K562 (cell line): ENCODE results near the gene TPM4. TPM values are rescaled to one million over a fixed set of nuclear protein-coding genes. Genes with fewer than 3 reads are reported as not detected.

Experiments used
- ATF3 ChIP-seq, 2 experiments: fragments of 450-650 bp in 1 of 2; sonication (generic) in 1 of 2; formaldehyde crosslinking in 1 of 2; IDR thresholded peaks in 1 of 2; conservative IDR thresholded peaks in 1 of 2; 2 replicates each; pipeline versions ENCODE4 v1.6.1 to v1.8.1; 2016 to 2023; ENCODE audit warnings: mild to moderate bottlenecking in 2 of 2, moderate library complexity in 2 of 2, inconsistent platforms in 1 of 2, missing genetic modification reagents in 1 of 2
- BCL6 ChIP-seq: fragments of 250-450 bp; sonication (Bioruptor Pico); IDR thresholded peaks from 2 replicates; pipeline ENCODE4 v1.4.0; 2020
- C11orf30 ChIP-seq: fragments of 450-650 bp; IDR thresholded peaks from 2 replicates; pipeline ENCODE4 v1.6.1; 2016; ENCODE audit warnings: low read depth, mild to moderate bottlenecking
- DIDO1 ChIP-seq: fragments of 450-650 bp; IDR thresholded peaks from 2 replicates; pipeline ENCODE4 v1.6.1; 2016; ENCODE audit warnings: low read depth, missing biosample characterization, missing genetic modification characterization
- HLTF ChIP-seq: fragments of 450-650 bp; IDR thresholded peaks from 2 replicates; pipeline ENCODE4 v1.6.1; 2016
- KDM1A ChIP-seq, 2 experiments: fragments of 450-650 bp; IDR thresholded peaks; 2 replicates each; pipeline ENCODE4 v1.6.1; 2016; ENCODE audit warnings: mild to moderate bottlenecking in 2 of 2
- MAFF ChIP-seq: IDR thresholded peaks from 2 replicates; pipeline ENCODE4 v1.6.1; 2012; ENCODE audit warnings: low read length, improper control_type of control experiment
- POLR2AphosphoS2 ChIP-seq: IDR thresholded peaks from 2 replicates; pipeline ENCODE4 v1.6.1; 2012; ENCODE audit warnings: low read length, improper control_type of control experiment
- STAT5B ChIP-seq: fragments of 250-450 bp; sonication (Bioruptor Pico); IDR thresholded peaks from 2 replicates; pipeline ENCODE4 v1.8.0; 2021; ENCODE audit warnings: mild to moderate bottlenecking, inconsistent platforms
- TEAD2 ChIP-seq: fragments of 450-650 bp; IDR thresholded peaks from 2 replicates; pipeline ENCODE4 v1.6.1; 2016; ENCODE audit warnings: missing genetic modification characterization, control low read depth, missing compliant biosample characterization
- XRCC3 ChIP-seq: fragments of 450-650 bp; IDR thresholded peaks from 2 replicates; pipeline ENCODE4 v1.6.1; 2017; ENCODE audit warnings: mild to moderate bottlenecking, moderate library complexity
- ZBTB11 ChIP-seq, 3 experiments: fragments of 200-800 bp in 1 of 3; fragments of 250-450 bp in 1 of 3; fragments of 450-650 bp in 1 of 3; sonication (Bioruptor Pico) in 1 of 3; sonication (Bioruptor generic) in 1 of 3; formaldehyde crosslinking in 1 of 3; IDR thresholded peaks; 2 replicates each; pipeline versions ENCODE4 v1.6.1 to v1.8.0; 2016 to 2022; ENCODE audit warnings: mild to moderate bottlenecking in 2 of 3, missing genetic modification characterization in 2 of 3, missing compliant biosample characterization in 1 of 3, moderate library complexity in 1 of 3
- ZC3H4 ChIP-seq: sonication (generic); formaldehyde crosslinking; IDR thresholded peaks from 2 replicates; pipeline ENCODE4 v1.9.0; 2021; ENCODE audit warnings: missing genetic modification reagents, borderline replicate concordance
- ZNF740 ChIP-seq, 3 experiments: fragments of 200-800 bp in 1 of 3; sonication (Bioruptor generic) in 1 of 3; sonication (generic) in 1 of 3; formaldehyde crosslinking in 1 of 3; IDR thresholded peaks; 2 replicates each; pipeline versions ENCODE4 v1.6.1 to v1.8.0; 2016 to 2022; ENCODE audit warnings: mild to moderate bottlenecking in 2 of 3, missing compliant biosample characterization in 2 of 3, missing genetic modification characterization in 2 of 3, missing genetic modification reagents in 1 of 3
- polyA plus RNA-seq, 8 experiments: library from polyadenylated mRNA; depleted of rRNA in 4 of 8; stranded (reverse) in 5 of 8; unstranded in 3 of 8; fragments of >200 nt; fragmentation: Nextera tagmentation in 2 of 8; fragmentation: Illumina TruSeq in 1 of 8; extraction: Ambion mirVana in 2 of 8; extraction: Trizol in 1 of 8; gene quantifications; 2 replicates each; pipeline versions ENCODE4 v1.2.1 to v1.2.3, GENCODE V29; 2011 to 2014; ENCODE audit warnings: inconsistent platforms in 1 of 8, missing spikeins in 1 of 8
- total RNA-seq, 7 experiments: library from RNA; depleted of rRNA in 6 of 7; stranded (reverse); fragments of >200 nt in 6 of 7; fragmentation: Illumina TruSeq in 2 of 7; extraction: Trizol in 2 of 7; gene quantifications; 2 replicates each; pipeline versions ENCODE4 v1.2.1 to v1.2.3, GENCODE V29; 2011 to 2021; ENCODE audit warnings: low replicate concordance in 1 of 7
- TF ChIP-seq, protein P1 (sequence below): IDR thresholded peaks from 2 replicates; pipeline ENCODE4 v1.6.1; 2012; ENCODE audit warnings: low read depth, low read length, improper control_type of control experiment, borderline replicate concordance

Gene TPM4
- total and polyA plus RNA-seq, 9 of the 15 experiments (the other 6 are each of a cell fraction or from before 2014, with no cell fraction given), result 28.1 to 111 (median 77.4) TPM

- TF ChIP-seq ATF3 (IDR thresholded peaks at IDR 0.05) (peak; percentile 90), ATF3 (CRISPR knock-in tag; conservative IDR thresholded peaks at IDR 0.05) (no peak), STAT5B (CRISPR knock-in tag) (no peak), DIDO1 (tag) (no peak), MAFF (no peak), BCL6 (CRISPR knock-in tag) (no peak), HLTF (no peak), TEAD2 (tag) (no peak), C11orf30 (no peak), ZNF740 (CRISPR knock-in tag; IDR thresholded peaks at IDR 0.05) (peak; percentile 61), ZNF740 (tag; IDR thresholded peaks at IDR 0.05) (no peak; a peak in 1 of 4 replicates), XRCC3 (no peak), POLR2AphosphoS2 (no peak), ZBTB11 (CRISPR knock-in tag; IDR thresholded peaks at IDR 0.05) (peak in 1 of 3 experiments; percentile 65; a peak in 2 of 6 replicates), ZC3H4 (CRISPR knock-in tag) (no peak), KDM1A (IDR thresholded peaks at IDR 0.05) (no peak)
- TF ChIP-seq, protein P1, sequence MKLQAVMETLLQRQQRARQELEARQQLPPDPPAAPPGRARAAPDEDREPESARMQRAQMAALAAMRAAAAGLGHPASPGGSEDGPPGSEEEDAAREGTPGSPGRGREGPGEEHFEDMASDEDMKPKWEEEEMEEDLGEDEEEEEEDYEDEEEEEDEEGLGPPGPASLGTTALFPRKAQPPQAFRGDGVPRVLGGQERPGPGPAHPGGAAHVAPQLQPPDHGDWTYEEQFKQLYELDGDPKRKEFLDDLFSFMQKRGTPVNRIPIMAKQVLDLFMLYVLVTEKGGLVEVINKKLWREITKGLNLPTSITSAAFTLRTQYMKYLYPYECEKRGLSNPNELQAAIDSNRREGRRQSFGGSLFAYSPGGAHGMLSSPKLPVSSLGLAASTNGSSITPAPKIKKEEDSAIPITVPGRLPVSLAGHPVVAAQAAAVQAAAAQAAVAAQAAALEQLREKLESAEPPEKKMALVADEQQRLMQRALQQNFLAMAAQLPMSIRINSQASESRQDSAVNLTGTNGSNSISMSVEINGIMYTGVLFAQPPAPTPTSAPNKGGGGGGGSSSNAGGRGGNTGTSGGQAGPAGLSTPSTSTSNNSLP, result no peak
These were observed at the start of gene TPM4 (continued) for GRCh38 chr19:16076154-16076957.
